B cell (primary cell): ENCODE measurements around the gene CCNYL1.
"Not testable (repeated sequence)": the region's sequence is repeated elsewhere in the genome, so short reads cannot be mapped to it uniquely, and the experiment has no call there.

Experiments used
- EZH2 ChIP-seq: IDR thresholded peaks from 2 replicates; pipeline ENCODE4 v1.6.1; 2012; ENCODE audit warnings: borderline replicate concordance, low read depth, mild to moderate bottlenecking, moderate library complexity, low read length; ENCODE audit not compliant: insufficient read depth, poor library complexity, severe bottlenecking
- TF ChIP-seq, protein P1 (sequence below): fragments of 200-600 bp; IDR thresholded peaks from one replicate; pipeline ENCODE4 v1.8.0; 2022; ENCODE audit warnings: antibody characterized with exemption, mild to moderate bottlenecking

DNA sequence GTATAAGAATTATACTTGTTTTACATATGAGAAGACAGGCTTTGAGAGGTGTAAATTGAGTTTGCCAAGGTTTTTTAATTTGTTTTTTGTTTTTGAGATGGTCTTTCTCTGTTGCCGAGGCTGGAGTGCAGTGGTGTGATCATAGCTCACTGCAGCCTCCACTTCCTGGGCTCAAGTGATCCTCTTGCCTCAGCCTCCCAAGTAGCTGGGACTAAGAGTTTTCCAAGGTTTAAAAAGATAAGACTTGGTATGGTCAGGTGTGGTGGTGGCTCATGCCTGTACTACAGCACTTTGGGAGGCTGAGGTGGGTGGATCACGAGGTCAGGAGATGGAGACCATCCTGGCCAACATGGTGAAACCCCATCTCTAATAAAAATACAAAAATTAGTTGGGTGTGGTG, 8.2 kb downstream of the CCNYL1 start:
- TF ChIP-seq, protein P1, sequence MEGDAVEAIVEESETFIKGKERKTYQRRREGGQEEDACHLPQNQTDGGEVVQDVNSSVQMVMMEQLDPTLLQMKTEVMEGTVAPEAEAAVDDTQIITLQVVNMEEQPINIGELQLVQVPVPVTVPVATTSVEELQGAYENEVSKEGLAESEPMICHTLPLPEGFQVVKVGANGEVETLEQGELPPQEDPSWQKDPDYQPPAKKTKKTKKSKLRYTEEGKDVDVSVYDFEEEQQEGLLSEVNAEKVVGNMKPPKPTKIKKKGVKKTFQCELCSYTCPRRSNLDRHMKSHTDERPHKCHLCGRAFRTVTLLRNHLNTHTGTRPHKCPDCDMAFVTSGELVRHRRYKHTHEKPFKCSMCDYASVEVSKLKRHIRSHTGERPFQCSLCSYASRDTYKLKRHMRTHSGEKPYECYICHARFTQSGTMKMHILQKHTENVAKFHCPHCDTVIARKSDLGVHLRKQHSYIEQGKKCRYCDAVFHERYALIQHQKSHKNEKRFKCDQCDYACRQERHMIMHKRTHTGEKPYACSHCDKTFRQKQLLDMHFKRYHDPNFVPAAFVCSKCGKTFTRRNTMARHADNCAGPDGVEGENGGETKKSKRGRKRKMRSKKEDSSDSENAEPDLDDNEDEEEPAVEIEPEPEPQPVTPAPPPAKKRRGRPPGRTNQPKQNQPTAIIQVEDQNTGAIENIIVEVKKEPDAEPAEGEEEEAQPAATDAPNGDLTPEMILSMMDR = not testable (repeated sequence)
- not testable (repeated sequence) for TF ChIP-seq EZH2
